K562 (cell line): ENCODE measurements around the gene METAP2.

Experiments used
- CTCF ChIP-seq, 3 experiments: IDR thresholded peaks in 2 of 3; conservative IDR thresholded peaks in 1 of 3; 2 replicates each; pipeline ENCODE4 v1.5.1; 2011 to 2012; ENCODE audit warnings: low read length in 3 of 3, mild to moderate bottlenecking in 3 of 3, control low read depth in 2 of 3, improper control_type of control experiment in 1 of 3, inconsistent platforms in 1 of 3, low read depth in 1 of 3, mixed read lengths in 1 of 3, moderate library complexity in 1 of 3; ENCODE audit not compliant: insufficient read depth in 2 of 3
- EGR1 ChIP-seq: fragments of 450-650 bp; conservative IDR thresholded peaks from 2 replicates; pipeline ENCODE4 v1.6.1; 2017; ENCODE audit warnings: mild to moderate bottlenecking
- HDGF ChIP-seq: fragments of 450-650 bp; IDR thresholded peaks from 2 replicates; pipeline ENCODE4 v1.6.1; 2016
- RBFOX2 ChIP-seq: fragments of 200-400 bp; formaldehyde crosslinking; IDR thresholded peaks from 2 replicates; pipeline ENCODE4 v1.6.1; 2017; ENCODE audit warnings: low read depth, mild to moderate bottlenecking, low read length, moderate library complexity
- SIN3A ChIP-seq, 2 experiments: fragments of 150-350 bp in 1 of 2; IDR thresholded peaks; 2 replicates each; pipeline ENCODE4 v1.6.1; 2011 to 2016; ENCODE audit warnings: borderline replicate concordance in 2 of 2, low read depth in 2 of 2, low read length in 2 of 2, mild to moderate bottlenecking in 2 of 2, moderate library complexity in 2 of 2; ENCODE audit not compliant: control insufficient read depth in 1 of 2
- SMC3 ChIP-seq: conservative IDR thresholded peaks from 2 replicates; pipeline ENCODE4 v1.6.1; 2011; ENCODE audit warnings: low read depth, low read length, improper control_type of control experiment; ENCODE audit not compliant: insufficient read depth
- SP1 ChIP-seq: sonication (generic); formaldehyde crosslinking; IDR thresholded peaks from 2 replicates; pipeline ENCODE4 v1.8.1; 2022; ENCODE audit warnings: mild to moderate bottlenecking, missing genetic modification reagents
- ZNF384 ChIP-seq: IDR thresholded peaks from 2 replicates; pipeline ENCODE4 v1.6.1; 2012; ENCODE audit warnings: low read depth, low read length, improper control_type of control experiment
- ZNF449 ChIP-seq: fragments of 250-450 bp; sonication (Bioruptor Pico); IDR thresholded peaks from 2 replicates; pipeline ENCODE4 v1.8.0; 2022; ENCODE audit warnings: moderate library complexity, mild to moderate bottlenecking, inconsistent platforms
- ZNF639 ChIP-seq, 2 experiments: fragments of 200-800 bp in 1 of 2; sonication (Bioruptor generic) in 1 of 2; sonication (generic) in 1 of 2; formaldehyde crosslinking in 1 of 2; IDR thresholded peaks in 1 of 2; conservative IDR thresholded peaks in 1 of 2; 2 replicates each; pipeline versions ENCODE4 v1.5.0 to v1.6.1; 2016 to 2020; ENCODE audit warnings: missing compliant biosample characterization in 1 of 2, missing genetic modification characterization in 1 of 2, missing genetic modification reagents in 1 of 2
- TF ChIP-seq, protein P1 (sequence below): sonication (generic); formaldehyde crosslinking; IDR thresholded peaks from 2 replicates; pipeline ENCODE4 v1.8.1; 2023; ENCODE audit warnings: mild to moderate bottlenecking, missing genetic modification reagents

DNA sequence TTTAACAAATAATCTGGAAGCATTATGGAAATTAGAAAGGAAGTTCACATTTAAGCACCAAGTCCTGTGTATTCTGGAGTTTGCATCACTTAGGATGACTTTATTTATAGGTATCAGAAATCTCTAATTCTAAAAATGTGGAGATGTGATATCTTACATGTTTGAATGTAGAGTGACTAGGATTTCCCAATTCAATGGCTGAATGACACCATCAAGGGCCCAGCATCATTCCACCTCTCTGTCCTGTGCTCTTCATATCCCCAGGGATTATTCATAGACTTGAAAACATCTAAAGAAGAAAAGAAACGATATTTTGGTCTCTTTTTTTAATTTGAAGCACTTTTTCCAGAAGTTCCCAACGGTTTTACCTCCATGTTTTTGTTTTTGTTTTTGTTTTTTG, 15.2 kb upstream of the METAP2 start:
- TF ChIP-seq ZNF639 (CRISPR knock-in tag; conservative IDR thresholded peaks at IDR 0.05 in 1 of 2, IDR thresholded peaks at IDR 0.05 in 1 of 2): no peak
- TF ChIP-seq HDGF: no peak
- no peak for TF ChIP-seq EGR1
- no peak for TF ChIP-seq SP1 (CRISPR knock-in tag)
- no peak for TF ChIP-seq SMC3
- no peak for TF ChIP-seq ZNF449 (CRISPR knock-in tag)
- TF ChIP-seq RBFOX2: no peak
- no peak for TF ChIP-seq CTCF (IDR thresholded peaks at IDR 0.05 in 2 of 3, conservative IDR thresholded peaks at IDR 0.05 in 1 of 3; ENCODE audit: insufficient read depth in 2 of 3, low read depth in 1 of 3, low read length in 3 of 3)
- TF ChIP-seq, protein P1, sequence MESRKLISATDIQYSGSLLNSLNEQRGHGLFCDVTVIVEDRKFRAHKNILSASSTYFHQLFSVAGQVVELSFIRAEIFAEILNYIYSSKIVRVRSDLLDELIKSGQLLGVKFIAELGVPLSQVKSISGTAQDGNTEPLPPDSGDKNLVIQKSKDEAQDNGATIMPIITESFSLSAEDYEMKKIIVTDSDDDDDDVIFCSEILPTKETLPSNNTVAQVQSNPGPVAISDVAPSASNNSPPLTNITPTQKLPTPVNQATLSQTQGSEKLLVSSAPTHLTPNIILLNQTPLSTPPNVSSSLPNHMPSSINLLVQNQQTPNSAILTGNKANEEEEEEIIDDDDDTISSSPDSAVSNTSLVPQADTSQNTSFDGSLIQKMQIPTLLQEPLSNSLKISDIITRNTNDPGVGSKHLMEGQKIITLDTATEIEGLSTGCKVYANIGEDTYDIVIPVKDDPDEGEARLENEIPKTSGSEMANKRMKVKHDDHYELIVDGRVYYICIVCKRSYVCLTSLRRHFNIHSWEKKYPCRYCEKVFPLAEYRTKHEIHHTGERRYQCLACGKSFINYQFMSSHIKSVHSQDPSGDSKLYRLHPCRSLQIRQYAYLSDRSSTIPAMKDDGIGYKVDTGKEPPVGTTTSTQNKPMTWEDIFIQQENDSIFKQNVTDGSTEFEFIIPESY (CRISPR knock-in tag): no peak
- TF ChIP-seq SIN3A (IDR thresholded peaks at IDR 0.05; ENCODE audit: borderline replicate concordance in 2 of 2, control insufficient read depth in 1 of 2, low read depth in 2 of 2, low read length in 2 of 2): no peak
- no peak for TF ChIP-seq ZNF384
